Caco-2 (cell line): ENCODE measurements around the gene KIAA2012. TPM values are rescaled to one million over a fixed set of nuclear protein-coding genes. Genes with fewer than 3 reads are reported as not detected.

Experiments
- BruUV-seq: library from RNA; stranded (reverse); fragments of 400-500 nt; replicated peaks from 2 replicates; lab custom pipeline; 2021; lab: Mats Ljungman, UMichigan
- CTCF ChIA-PET: fragments of 300-600 bp; sonication (Branson Sonifier 250); formaldehyde crosslinking; loops from one replicate; lab custom pipeline; 2022; ENCODE audit warnings: antibody characterized with exemption; lab: Charles Lee
- POLR2A ChIA-PET: fragments of 300-600 bp; sonication (Branson Sonifier 250); formaldehyde crosslinking; loops from one replicate; lab custom pipeline; 2022; ENCODE audit warnings: antibody characterized with exemption; lab: Charles Lee
- DNase-seq, 2 experiments: peaks; one replicate each; pipeline versions ENCODE4 v3.0.0 to v3.0.0-alpha.2; 2020 to 2022
- H3K27me3 ChIP-seq: replicated peaks from 2 replicates; pipeline ENCODE4 v1.6.0; 2011; ENCODE audit warnings: low read length; ENCODE audit not compliant: control insufficient read depth, insufficient read depth
- H3K36me3 ChIP-seq: 2 replicates; pipeline ENCODE4 v1.5.1; 2011; ENCODE audit warnings: low read length; ENCODE audit not compliant: control insufficient read depth, insufficient read depth
- H3K4me1 ChIP-seq: fragments of 250-450 bp; sonication (Bioruptor Pico); 2 replicates; pipeline ENCODE4 v1.5.1; 2020; ENCODE audit warnings: mild to moderate bottlenecking
- H3K4me3 ChIP-seq: 2 replicates; pipeline ENCODE4 v1.5.1; 2011; ENCODE audit warnings: low read depth, mild to moderate bottlenecking, control low read depth, low read length
- H3K9me3 ChIP-seq: fragments of 250-450 bp; sonication (Bioruptor Pico); 2 replicates; pipeline ENCODE4 v1.5.1; 2020; ENCODE audit warnings: mild to moderate bottlenecking, moderate library complexity
- H3K27ac Mint-ChIP-seq: one replicate; pipeline ENCODE4 v1.8.0; 2022; ENCODE audit warnings: mixed read lengths; ENCODE audit not compliant: unreplicated experiment
- H3K27me3 Mint-ChIP-seq: one replicate; pipeline ENCODE4 v1.8.0; 2022; ENCODE audit warnings: mixed read lengths; ENCODE audit not compliant: insufficient read depth, unreplicated experiment
- H3K36me3 Mint-ChIP-seq: one replicate; pipeline ENCODE4 v1.8.0; 2022; ENCODE audit warnings: mild to moderate bottlenecking, mixed read lengths; ENCODE audit not compliant: insufficient read depth, unreplicated experiment
- H3K4me1 Mint-ChIP-seq: one replicate; pipeline ENCODE4 v1.8.0; 2022; ENCODE audit warnings: low read depth, mixed read lengths; ENCODE audit not compliant: unreplicated experiment
- H3K4me3 Mint-ChIP-seq: one replicate; pipeline ENCODE4 v1.8.0; 2022; ENCODE audit warnings: mild to moderate bottlenecking, moderate library complexity, mixed read lengths; ENCODE audit not compliant: unreplicated experiment
- H3K9me3 Mint-ChIP-seq: one replicate; pipeline ENCODE4 v1.8.0; 2022; ENCODE audit warnings: mixed read lengths; ENCODE audit not compliant: unreplicated experiment
- CTCF ChIP-seq, 2 experiments: fragments of 200-600 bp in 1 of 2; IDR thresholded peaks; 1 replicate in 1 of 2; 2 replicates in 1 of 2; pipeline versions ENCODE4 v1.5.1 to v1.8.0; 2011 to 2022; ENCODE audit warnings: antibody characterized with exemption in 1 of 2, control low read depth in 1 of 2, inconsistent platforms in 1 of 2, low read depth in 1 of 2, low read length in 1 of 2, mild to moderate bottlenecking in 1 of 2, moderate library complexity in 1 of 2; ENCODE audit not compliant: insufficient read depth in 1 of 2, severe bottlenecking in 1 of 2, unreplicated experiment in 1 of 2
- intact Hi-C: fragments of 100-400 bp; cut with micrococcal nuclease; formaldehyde crosslinking; loops from one replicate; pipeline ENCODE4 v1.10.0; 2022; ENCODE audit not compliant: unreplicated experiment
- total RNA-seq: library from RNA; stranded (reverse); gene quantifications from 2 replicates; pipeline ENCODE4 v1.2.3, GENCODE V29; 2022

Gene KIAA2012
- total RNA-seq, 1 experiment from 2014 or later: 0.27 TPM

GRCh38 chr2:202071107-202071506 is 1.9 kb upstream of the KIAA2012 start:
- Mint-ChIP-seq H3K27me3 (no peaks in the 10 kb centered on the region), H3K4me3 (no peak overlapping the region), H3K36me3 (no peaks in the 10 kb centered on the region), H3K27ac (no peak overlapping the region), H3K4me1 (no peaks in the 10 kb centered on the region), H3K9me3 (no peaks in the 10 kb centered on the region)
- H3K27me3 ChIP-seq: no peaks in the 10 kb centered on the region
- intact Hi-C loops: no loop called here
- TF ChIP-seq CTCF (IDR thresholded peaks at IDR 0.05; ENCODE audit: insufficient read depth in 1 of 2, low read depth in 1 of 2, low read length in 1 of 2, severe bottlenecking in 1 of 2, unreplicated experiment in 1 of 2): no peak
- POLR2A ChIA-PET: no interaction called here
- no peak overlapping the region for H3K4me3 ChIP-seq
- no peaks in the 10 kb centered on the region for H3K9me3 ChIP-seq
- no peaks in the 10 kb centered on the region for H3K36me3 ChIP-seq
- DNase-seq: no peak
- CTCF ChIA-PET: no interaction called here
- H3K4me1 ChIP-seq: no peaks in the 10 kb centered on the region
- BruUV-seq: no TSS peak

GRCh38 chr2:202072226-202072625 is 829 bp upstream of the KIAA2012 start:
- no peak overlapping the region for H3K4me3 ChIP-seq
- no peaks in the 10 kb centered on the region for H3K27me3 ChIP-seq
- Mint-ChIP-seq H3K36me3 (no peaks in the 10 kb centered on the region), H3K4me1 (no peaks in the 10 kb centered on the region), H3K4me3 (no peak overlapping the region), H3K27me3 (no peaks in the 10 kb centered on the region), H3K27ac (no peak overlapping the region), H3K9me3 (no peaks in the 10 kb centered on the region)
- intact Hi-C loops: loop anchor here (1.0 kb wide), 2 partner anchors 63 to 106 kb away; no protein-coding TSS in a partner anchor
- CTCF ChIA-PET: interaction anchor here (1.0 to 1.3 kb wide), 2 partner anchors 77 to 87 kb away, joined by 3 to 6 read pairs; no protein-coding TSS in a partner anchor
- peak in 1 of 2 experiments; percentile 18 for DNase-seq
- peak; percentile 28 to 43 for TF ChIP-seq CTCF (IDR thresholded peaks at IDR 0.05; ENCODE audit: insufficient read depth in 1 of 2, low read depth in 1 of 2, low read length in 1 of 2, severe bottlenecking in 1 of 2, unreplicated experiment in 1 of 2)
- H3K4me1 ChIP-seq: no peaks in the 10 kb centered on the region
- BruUV-seq: no TSS peak
- H3K9me3 ChIP-seq: no peaks in the 10 kb centered on the region
- H3K36me3 ChIP-seq: no peaks in the 10 kb centered on the region
- POLR2A ChIA-PET: no interaction called here

GRCh38 chr2:202074324-202074723 is 1.3 kb downstream of the KIAA2012 start:
- no peak for DNase-seq
- intact Hi-C loops: no loop called here
- ChIA-PET CTCF (interaction anchor here (1.1 kb wide), 1 partner anchor 18 kb away, joined by 3 read pairs; no protein-coding TSS in a partner anchor), POLR2A (no interaction called here)
- Mint-ChIP-seq H3K27me3 (no peaks in the 10 kb centered on the region), H3K4me3 (no peak overlapping the region), H3K27ac (no peak overlapping the region), H3K9me3 (no peaks in the 10 kb centered on the region), H3K36me3 (no peaks in the 10 kb centered on the region), H3K4me1 (no peaks in the 10 kb centered on the region)
- BruUV-seq: no TSS peak
- no peaks in the 10 kb centered on the region for H3K27me3 ChIP-seq
- no peaks in the 10 kb centered on the region for H3K36me3 ChIP-seq
- H3K9me3 ChIP-seq: no peaks in the 10 kb centered on the region
- H3K4me1 ChIP-seq: peaks cover 2% of the 10 kb centered on the region
- no peak for TF ChIP-seq CTCF (IDR thresholded peaks at IDR 0.05; ENCODE audit: insufficient read depth in 1 of 2, low read depth in 1 of 2, low read length in 1 of 2, severe bottlenecking in 1 of 2, unreplicated experiment in 1 of 2)
- no peak overlapping the region for H3K4me3 ChIP-seq
